ENCODE results near the gene DAPP1.

Gene DAPP1

DNA sequence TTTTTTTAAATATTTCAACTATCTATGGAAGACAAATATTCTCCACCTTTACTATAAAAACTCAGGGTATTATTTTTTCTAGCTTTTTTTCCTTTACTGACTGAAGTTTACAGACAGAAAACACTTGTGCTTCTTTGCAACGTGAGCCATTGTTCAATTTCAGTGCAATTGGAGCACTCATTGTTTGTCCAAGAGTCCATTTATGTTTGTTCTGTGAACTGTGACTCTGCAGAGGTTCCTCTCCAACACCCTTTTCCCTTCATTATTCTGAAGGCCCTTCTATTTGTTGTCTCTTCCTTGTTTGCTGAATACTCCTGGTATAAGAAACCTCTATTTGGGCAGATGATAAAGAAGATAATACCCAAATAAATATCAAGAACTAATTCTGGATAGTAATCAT lies 37.4 kb downstream of the DAPP1 start:
- no peak for DNase-seq (ENCODE audit: low read depth, low spot score)

DNA sequence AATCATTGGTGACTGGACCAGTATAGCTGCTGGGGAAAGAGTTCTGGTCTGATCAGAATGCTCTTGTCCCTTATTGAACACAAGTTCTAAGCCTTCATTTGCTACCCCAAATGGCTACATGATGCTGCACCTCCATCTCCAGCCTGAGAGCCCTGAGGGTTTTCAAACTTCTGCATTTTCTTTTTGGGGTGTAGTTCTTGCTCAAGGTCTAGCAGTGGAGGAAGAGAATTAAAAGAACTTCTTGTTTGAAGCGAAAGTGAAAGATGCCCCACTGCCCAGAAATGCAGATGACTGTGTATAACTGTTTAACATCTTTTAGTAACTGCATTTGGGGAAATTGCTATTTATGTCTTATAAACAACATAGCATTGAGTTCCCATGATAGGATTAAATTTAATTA lies 39.1 kb downstream of the DAPP1 start:
- no peak for DNase-seq (ENCODE audit: low read depth, low spot score)

DNA sequence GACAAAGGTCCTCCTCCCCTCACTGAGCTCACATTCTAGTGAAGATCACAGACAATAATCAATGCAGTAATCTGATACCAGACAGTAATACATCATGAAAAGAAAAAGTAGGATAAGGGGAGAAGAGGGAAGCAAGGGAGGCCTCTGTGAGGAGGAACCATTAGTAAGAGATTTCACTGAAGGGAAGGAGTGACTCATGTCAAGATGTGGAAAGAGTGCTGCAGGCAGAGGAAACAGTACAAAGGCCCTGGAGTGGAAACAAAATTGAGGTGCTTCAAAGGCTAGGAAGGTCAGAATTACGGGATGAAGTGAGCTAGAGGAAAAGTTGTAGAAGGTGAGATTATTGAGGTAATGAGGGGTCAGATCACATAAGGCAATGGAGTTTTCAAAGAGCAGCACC lies 39.5 kb downstream of the DAPP1 start:
- no peak for DNase-seq (ENCODE audit: low read depth, low spot score)

DNA sequence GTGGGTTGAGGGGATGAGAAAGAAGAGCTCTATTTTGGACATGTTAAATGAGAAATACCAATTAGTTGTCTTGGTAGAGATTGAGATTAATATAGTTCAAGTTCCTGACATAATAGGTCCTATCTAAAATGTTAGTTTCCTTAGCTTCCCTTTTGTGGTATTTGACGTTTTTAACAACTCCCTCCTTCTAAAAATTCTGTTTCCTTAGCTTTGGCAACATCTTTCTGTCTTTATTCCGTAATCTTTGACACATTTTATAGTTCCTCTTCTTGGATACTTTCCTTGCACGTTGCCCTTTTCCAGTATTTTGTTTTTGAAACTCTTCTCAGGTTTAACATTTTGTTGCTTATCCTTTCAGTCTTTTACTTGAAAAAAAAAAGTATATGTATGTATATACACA lies 40.7 kb downstream of the DAPP1 start:
- DNase-seq (ENCODE audit: low read depth, low spot score) = no peak

DNA sequence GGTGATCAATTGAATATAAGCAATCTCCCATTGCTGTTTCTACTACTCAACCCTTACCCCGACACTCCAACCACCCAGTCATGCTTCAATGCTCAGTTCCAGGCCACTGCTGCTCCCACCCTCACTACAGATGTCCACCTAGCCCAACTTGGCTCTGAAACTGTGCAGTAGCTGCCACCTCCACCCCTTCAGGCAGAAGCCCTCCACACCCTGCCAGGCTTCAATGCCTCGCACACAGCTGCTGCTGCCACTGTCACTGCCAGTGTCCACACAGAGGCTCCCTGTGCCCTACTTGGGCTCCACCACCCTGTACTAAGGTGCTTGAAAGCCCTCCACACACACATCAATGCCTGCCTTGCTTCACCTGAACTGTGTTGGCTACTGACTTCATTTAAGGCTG lies 43.0 kb downstream of the DAPP1 start:
- DNase-seq (ENCODE audit: low read depth, low spot score) = no peak

DNA sequence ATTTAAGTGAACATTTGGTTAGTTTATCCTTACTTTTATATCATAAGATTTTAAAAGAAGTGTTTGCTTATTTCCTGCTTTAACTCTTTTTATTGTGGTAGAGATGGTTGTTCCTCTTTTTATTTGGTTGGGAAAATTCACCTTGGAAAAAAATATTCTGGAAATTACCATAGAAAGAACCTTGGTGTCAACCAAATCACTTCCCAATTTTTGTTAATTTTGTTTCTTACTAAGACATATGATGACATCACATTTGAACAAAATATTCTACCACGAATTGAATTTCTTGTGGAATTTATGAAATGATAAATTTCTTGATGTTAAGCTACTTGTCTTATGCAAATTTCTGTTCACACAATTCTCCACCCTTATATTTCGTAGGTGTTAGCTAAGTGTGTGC lies 43.9 kb downstream of the DAPP1 start:
- DNase-seq (ENCODE audit: low read depth, low spot score) = no peak

DNA sequence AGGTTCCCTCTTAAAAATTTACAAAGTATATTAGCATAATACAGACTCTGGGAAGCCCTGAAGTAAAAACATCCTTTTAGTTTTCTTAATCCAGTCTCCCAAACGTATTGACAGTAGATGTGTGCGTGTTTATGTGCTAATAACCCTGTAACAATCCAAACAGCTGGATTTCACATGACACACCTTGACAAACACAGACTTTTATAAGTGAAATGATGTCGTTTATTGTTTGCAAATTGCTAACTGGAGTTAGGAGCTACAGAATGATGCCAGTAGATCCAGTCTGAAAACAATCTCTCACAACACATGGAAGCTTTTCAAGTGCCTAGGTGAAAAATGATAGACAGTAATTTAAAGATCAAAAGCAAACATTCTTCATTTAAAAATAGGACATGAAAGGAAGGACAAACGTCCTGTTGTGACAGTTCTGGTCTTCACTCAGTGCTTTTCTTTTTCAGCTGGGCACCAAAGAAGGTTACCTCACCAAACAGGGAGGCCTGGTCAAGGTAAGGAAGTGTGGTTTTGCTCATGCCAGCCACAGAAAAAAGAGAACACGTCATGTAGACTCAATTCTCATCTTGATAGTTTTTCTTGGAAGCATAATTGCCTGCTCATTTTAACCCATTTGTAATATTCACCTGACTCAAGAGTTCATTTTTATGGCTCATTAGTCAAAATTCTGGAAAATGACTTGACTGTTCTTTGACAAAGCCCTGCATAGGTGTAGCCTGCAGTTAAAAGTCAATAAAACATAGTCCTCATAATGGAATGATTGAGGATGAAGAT lies 44.7 kb downstream of the DAPP1 start:
- no peak for DNase-seq (ENCODE audit: low read depth, low spot score)

DNA sequence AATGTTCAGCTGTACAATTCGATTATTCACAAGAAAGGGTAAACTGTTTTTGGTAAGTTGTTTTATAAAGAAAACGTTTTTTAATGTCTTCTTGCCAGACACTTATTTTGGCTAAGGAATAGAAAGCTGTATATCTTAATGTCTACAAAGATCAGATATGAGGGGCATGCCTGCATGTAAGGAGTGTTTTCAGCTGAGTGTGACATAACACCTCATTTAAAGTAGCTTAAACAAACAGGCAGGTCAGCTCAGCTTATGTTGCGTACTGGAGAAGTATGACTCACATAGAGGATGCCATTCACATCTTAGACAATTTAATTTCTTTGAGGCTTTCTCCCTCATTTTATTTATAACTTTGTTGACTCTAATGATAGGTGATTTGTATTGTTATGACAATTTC lies 47.2 kb downstream of the DAPP1 start:
- no peak for DNase-seq (ENCODE audit: low read depth, low spot score)

DNA sequence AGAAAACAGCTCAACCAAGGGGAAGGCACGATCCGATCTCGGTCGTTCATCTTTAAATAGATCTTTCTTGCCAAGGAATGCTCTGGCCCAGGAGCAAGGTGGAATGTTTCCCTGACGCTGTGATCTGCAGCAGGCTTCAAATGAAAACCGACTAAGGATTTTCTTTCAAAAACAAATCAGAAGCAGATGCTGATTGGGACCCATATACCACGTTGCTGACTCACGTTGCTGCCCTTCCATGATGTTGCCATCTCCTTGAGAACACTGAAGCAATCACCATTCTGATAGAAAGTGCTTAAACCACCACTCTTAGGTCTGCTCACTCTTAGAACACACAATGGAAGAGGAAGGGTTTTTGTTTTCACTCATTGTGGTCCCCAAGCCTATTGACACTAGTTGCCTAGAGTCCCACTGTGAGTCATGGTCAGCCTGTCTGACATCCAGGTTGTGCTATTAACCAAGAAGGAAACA lies 51.5 kb downstream of the DAPP1 start:
- DNase-seq (ENCODE audit: low read depth, low spot score) = no peak

DNA sequence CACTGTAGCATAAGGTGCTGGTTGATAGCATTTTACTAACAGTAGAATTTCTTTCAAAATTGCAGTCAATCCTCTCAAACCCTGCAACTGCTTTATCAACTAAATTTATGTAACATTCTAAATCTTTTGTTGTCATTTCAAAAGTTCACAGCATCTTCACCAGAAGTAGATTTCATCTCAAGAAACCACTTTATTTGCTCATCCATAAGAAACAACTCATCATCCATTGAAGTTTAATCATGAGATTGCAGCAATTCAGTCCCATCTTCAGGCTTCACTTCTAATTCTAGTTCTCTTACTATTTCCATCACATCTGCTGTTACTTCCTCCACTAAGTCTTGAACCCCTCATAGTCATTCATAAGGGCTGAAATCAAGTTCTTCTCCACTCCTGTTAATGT lies 55.9 kb downstream of the DAPP1 start:
- no peak for DNase-seq (ENCODE audit: low read depth, low spot score)

DNA sequence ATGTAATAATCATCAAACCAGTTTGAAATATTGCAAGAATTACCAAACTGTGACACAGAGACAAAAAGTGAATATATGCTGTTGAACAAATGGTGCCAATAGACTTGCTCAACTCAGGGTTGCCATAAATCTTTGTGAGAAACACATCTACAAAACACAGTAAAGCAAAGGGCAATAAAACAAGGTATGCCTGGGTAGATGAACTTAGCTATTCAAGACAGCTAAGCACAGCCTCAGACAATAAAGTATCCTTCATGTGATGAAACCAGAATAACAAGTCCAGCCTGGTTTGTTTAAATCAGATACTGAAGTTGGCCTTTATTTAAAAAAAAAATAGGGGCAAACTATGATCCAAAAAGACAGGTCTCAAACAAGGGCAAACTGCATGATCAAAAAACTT lies 58.4 kb downstream of the DAPP1 start:
- DNase-seq (ENCODE audit: low read depth, low spot score) = no peak

DNA sequence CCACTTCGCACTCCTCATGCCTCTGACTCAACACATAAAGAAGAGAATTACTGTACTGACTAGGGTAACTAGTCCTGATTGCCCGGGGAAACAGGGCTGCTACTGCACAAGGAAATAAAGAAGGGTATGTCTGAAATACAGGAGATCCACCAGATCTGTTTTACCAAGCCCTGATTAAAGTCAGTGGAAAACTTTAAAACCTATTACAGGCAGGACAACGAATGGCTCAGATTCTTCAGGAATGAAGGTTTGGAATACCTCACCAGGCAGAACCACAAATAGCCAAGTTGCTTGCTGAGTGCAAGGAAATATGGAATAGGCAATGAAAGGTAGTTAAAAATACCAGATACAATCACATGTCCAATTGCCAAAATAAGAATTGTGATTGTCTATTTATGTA lies 60.3 kb downstream of the DAPP1 start:
- DNase-seq (ENCODE audit: low read depth, low spot score) = no peak

DNA sequence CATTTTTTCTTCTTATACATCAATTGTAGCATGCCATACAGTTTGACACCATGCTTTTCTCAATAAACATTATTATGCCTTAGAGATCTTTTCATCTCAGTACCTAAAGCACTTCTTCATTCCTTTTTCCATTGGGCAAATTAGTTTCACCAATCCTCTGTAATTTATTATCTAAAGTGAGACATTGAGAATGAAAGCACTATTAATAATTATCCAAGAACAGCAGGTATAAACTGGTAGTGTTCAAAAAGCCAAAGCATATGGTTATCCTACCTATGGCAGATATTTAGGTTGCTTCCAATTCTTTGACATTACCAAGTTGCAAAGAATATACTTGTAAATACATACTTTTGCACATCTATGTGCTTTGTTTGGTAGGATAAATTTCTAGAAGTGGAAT lies 62.0 kb downstream of the DAPP1 start:
- DNase-seq (ENCODE audit: low read depth, low spot score) = no peak

DNA sequence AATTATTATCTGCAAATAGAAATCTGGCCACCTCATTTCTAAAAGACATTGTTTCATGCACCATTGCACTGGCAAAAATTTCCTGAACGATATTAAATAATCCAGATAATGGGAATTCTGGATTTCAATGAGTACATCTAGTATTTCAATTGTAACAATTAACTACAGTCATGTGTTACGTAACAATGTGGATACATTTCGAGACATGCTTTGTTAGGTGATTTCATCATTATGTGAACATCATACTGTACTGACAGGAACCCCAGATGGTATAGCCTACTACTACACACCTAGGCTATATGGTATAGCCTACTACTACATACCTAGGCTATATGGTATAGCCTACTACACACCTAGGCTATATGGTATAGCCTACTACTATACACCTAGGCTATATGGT lies 62.8 kb downstream of the DAPP1 start:
- no peak for DNase-seq (ENCODE audit: low read depth, low spot score)

DNA sequence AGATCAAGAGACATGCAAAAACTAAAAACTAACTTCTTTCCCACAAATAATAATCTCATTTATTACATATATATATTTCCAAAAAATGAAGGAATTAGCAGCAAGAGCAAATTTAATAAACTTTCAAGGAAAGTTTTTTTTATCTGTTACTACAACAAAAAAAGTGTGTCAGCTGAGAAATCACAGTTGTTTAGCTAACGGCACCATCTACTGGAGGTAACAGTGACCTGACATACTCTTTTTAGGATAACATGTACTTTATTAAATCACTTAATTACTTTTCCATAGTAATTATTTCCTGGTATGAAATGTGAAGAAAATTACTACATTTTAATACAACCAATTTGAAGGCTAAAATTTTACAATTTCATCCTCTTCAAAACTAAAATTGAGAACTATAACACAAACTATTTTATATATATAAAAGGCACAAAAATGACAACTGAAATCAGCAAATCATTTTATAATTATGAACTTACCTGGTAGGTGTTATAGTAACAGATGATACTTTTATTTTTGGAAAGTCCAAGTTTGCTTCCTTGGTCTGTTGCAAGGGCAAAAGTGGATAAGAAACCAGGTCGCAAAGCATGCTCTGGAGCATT lies 68.5 kb downstream of the DAPP1 start:
- DNase-seq (ENCODE audit: low read depth, low spot score) = no peak

DNA sequence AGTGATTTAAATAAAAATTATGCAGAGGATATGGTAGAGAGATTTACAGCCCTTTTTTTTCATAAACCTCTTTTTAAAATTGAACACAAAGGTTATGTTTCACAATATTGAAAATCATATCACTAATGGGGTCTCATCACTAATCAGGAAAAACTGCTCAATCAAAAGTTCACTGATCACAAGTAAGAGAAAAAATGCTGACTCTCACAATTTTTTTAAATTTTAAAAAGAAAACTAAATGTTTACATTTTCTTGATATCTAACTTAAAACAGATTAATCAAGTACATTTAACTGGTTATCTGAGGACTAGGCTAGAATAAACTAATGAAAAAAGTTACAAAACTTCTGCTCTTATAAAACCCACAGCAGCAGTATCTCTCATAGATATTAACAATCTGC lies 69.1 kb downstream of the DAPP1 start:
- no peak for DNase-seq (ENCODE audit: low read depth, low spot score)

DNA sequence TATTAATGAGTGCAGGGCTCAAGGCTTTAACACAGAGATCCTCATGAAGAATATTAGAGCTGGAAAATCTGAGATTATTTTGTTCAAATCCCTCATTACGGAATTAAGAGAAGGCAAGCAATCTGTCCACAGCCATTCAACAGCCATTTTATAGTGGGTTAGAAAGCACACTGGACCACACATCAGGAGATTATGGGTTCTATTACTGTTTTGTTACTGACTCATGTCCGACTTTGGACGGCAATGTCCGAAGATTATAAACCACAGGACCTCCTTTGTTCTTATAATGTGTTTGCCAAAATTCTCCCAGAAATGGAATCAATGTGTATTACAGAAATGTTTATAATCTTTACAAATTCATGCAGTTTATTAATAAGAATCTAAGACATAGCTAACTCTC lies 69.5 kb downstream of the DAPP1 start:
- peak; percentile 33 for DNase-seq (ENCODE audit: low read depth, low spot score)

DNA sequence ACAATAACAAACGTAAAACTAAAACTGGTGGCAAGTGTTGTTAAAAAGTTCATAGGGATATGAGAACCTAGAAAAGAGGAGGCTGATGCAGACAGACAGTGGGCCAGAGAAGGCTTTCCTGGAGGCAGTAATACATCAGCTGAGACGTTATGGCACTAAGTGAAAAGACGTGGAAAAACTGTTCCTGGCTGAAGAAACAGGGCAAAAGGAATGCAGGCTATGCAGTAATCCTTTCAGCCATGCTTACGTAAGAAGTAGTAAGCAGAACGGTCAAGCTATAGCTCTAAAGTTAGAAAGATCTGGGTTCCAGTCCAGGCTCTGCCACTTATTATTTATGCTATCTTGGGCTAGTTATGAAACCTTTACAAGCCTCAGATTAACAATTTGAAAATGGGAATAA lies 71.2 kb downstream of the DAPP1 start:
- DNase-seq (ENCODE audit: low read depth, low spot score) = no peak

DNA sequence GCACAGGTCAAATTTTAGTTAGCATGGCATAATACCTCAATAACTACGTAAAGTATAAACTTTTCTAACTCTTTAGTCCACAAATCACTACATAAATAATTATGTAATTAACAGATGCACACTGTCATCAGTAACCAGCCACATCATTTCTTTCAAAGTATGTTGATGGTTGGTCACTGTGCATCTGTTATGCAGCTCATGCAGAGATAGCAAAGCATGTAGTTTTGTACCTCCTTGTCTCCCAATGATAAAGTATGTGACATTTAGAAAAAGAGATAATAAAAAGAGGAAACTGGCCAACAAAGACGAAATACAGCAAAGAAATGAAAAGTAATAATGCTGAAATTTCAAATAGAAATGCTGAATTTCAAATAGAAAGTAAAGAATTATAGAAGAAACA lies 74.7 kb downstream of the DAPP1 start:
- DNase-seq (ENCODE audit: low read depth, low spot score) = no peak

DNA sequence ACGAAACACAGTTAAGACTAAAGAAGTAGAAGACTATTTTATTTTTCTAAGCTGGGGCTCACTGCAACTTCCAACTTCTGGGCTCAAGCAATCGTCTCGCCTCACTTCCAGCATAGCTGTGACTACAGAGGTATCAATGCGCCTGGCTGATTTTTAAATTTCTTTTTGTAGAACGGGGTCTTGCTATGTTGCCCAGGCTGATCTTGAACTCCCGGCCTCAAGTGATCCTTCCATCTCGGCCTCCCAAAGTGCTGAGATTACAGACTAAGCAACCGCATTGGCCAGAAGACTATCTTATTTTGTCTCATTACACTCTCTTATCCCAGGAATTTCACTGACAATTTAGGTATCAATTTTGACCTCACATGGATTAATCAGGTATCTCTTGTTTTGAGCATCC lies 76.4 kb downstream of the DAPP1 start:
- DNase-seq (ENCODE audit: low read depth, low spot score) = no peak

DNA sequence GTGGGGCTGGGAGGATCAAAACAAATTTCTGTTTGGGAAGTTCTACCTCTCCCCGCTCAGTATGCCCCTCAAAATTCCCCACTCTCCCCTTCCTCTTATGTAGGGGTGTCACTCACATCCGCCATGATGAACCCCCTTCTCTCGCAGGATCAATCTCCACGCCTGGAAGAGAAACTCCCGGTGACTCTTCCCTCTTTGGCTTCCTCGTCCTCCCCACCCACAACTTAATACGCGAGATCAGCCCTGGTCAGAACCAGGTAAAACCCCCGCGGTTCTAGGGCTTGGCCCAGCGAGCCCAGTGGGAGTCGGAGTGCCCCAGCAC lies 77.2 kb downstream of the DAPP1 start:
- DNase-seq (ENCODE audit: low read depth, low spot score) = no peak

DNA sequence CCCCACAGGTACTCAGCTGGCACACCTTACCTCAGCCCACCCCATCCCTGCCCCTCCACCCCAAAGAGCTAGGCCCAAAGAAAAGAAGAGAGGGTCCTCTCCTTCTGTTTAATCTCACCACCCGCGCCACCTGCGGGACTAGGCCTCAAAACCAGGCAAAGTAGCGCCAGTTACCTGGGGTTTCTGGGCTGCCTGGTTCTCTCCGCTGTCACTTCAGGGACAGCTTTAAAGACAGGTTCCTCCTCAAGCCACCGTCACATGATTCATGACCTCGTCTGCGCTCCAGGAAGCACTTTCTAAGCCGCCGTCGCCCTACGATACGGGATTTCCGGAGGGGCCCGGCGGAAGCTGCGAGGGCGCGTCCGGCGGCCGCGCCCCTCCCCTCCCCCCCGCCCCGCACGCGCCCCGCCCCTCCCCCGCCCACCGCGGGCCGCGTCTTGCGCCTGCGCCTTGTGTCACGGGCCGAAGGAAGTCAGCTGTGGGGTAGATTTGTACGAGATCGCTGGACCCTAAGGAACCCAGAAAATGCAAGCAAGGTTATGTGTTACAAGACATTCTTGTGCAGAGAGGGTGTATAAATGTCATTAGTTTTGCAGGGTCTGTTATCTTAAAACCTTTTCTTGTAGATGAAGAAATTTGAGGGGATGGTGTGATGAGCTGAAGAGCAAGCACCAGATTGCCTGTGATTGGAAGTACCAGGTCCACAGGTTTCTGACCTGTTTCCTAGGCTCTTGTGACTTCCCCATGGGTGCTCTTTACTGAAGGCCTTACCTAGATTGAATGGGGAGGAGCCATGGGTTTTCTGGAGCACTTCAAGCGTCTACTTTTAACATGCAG lies 77.8 kb downstream of the DAPP1 start, which contains the start of gene LAMTOR3:
LAMTOR3 (minus strand) TSS at position 267 of the 837 bp plus-strand sequence. CDS start 464 bp downstream, outside the sequence.
- peak; percentile 64 for DNase-seq (ENCODE audit: low read depth, low spot score)

DNA sequence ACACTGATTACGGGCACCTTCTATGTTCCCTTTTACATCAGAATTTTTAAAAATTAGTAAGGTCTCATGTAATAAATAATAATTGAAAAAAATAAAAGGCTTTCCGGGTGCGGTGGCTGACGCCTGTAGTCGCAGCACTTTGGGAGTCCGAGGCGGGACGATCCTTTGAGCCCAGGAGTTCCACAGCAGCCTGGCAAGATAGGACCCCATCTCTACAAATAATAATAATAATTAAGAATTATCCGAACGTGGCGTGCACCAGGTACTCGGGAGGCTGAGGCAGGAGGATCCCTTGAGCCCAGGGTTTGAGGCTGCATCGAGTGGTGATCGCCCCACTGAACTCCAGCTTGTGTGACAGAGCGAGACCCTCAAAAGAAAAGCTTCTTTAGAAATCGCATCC lies 78.4 kb downstream of the DAPP1 start:
- no peak for DNase-seq (ENCODE audit: low read depth, low spot score)

Data from smooth muscle cell of the brain vasculature (primary cell).